ENCODE data around the gene TSPAN31.

- TF ChIP-seq CTCF (IDR thresholded peaks at IDR 0.05; ENCODE audit: low read depth, low read length, poor library complexity, severe bottlenecking): no peak
- TF ChIP-seq EZH2phosphoT487 (IDR thresholded peaks at IDR 0.05; ENCODE audit: borderline replicate concordance, low read length): no peak
Observed at GRCh38 chr12:57713209-57713608, 31.6 kb upstream of the TSPAN31 start.

Data from DOHH2 (cell line).